HUES48 (cell line): ENCODE measurements around the gene PPIL6.

Source experiments
- H3K27ac ChIP-seq: one replicate; pipeline ENCODE4 v1.7.0; 2013; ENCODE audit warnings: low read depth, low read length, inconsistent platforms
- H3K27me3 ChIP-seq: 2 replicates; pipeline ENCODE4 v1.6.1; 2013; ENCODE audit warnings: mild to moderate bottlenecking, low read length; ENCODE audit not compliant: control insufficient read depth, insufficient read depth
- H3K36me3 ChIP-seq: 2 replicates; pipeline ENCODE4 v1.6.1; 2013; ENCODE audit warnings: low read length; ENCODE audit not compliant: control insufficient read depth, insufficient read depth
- H3K4me1 ChIP-seq: 2 replicates; pipeline ENCODE4 v1.6.1; 2013; ENCODE audit warnings: mild to moderate bottlenecking, low read length; ENCODE audit not compliant: control insufficient read depth, insufficient read depth
- H3K4me3 ChIP-seq: 2 replicates; pipeline ENCODE4 v1.5.1; 2013; ENCODE audit warnings: mild to moderate bottlenecking, low read depth, low read length
- H3K9ac ChIP-seq: 2 replicates; pipeline ENCODE4 v1.6.1; 2013; ENCODE audit warnings: mild to moderate bottlenecking, low read depth, low read length, moderate library complexity
- H3K9me3 ChIP-seq: 2 replicates; pipeline ENCODE4 v1.6.1; 2013; ENCODE audit warnings: low read length; ENCODE audit not compliant: control insufficient read depth, insufficient read depth

PPIL6 gene

GRCh38 chr6:109477725-109478124, 37.3 kb upstream of the PPIL6 start:
- H3K27ac ChIP-seq = peak overlapping the region; percentile 23
- H3K4me1 ChIP-seq = peaks cover 31% of the 10 kb centered on the region
- H3K9ac ChIP-seq = no peak overlapping the region
- no peaks in the 10 kb centered on the region for H3K9me3 ChIP-seq
- no peaks in the 10 kb centered on the region for H3K27me3 ChIP-seq
- H3K4me3 ChIP-seq = peak overlapping the region; percentile 54; the same call in 1 of the 2 replicates
- peaks cover 73% of the 10 kb centered on the region for H3K36me3 ChIP-seq

DNA sequence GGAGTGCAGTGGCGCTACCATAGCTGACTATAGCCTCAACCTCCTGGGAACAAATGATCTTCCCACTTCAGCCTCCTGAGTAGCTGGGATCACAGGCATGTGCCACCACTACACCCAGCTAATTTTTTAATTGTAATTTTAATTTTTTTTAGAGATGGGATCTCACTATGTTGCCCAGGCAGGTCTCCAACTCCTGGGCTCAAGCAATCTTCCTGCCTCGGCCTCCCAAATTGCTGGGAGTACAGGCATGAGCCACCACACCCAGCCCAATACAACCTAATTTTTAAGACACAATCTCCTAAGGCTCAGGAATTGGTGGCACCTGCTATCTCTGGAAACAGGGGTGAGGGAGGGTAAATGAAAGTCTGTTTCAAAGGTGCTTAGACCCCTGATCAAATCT, 36.8 kb upstream of the PPIL6 start:
- no peaks in the 10 kb centered on the region for H3K9me3 ChIP-seq
- no peak overlapping the region for H3K9ac ChIP-seq
- no peaks in the 10 kb centered on the region for H3K27me3 ChIP-seq
- peaks cover 31% of the 10 kb centered on the region for H3K4me1 ChIP-seq
- peaks cover 79% of the 10 kb centered on the region for H3K36me3 ChIP-seq
- H3K27ac ChIP-seq = no peak overlapping the region
- no peak overlapping the region for H3K4me3 ChIP-seq

DNA sequence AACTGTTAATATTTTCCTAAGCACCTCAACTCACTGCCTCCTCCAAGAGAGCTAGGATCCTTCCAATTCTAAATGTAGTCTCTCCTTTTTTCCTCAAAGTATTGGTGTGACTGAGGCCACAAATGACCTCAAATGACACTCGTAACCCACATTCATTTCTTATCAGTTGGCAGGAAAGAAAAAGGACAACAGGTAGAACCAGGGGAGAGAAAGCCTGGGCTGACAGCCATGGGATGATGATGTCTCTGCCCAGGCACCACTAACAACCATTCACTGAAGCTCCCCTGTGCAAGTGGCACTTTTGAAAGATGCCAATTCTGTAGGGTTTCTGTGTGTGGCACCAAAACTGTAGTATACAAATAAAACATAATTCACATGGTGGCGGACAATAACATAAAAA, 35.2 kb upstream of the PPIL6 start:
- H3K9me3 ChIP-seq = no peaks in the 10 kb centered on the region
- no peak overlapping the region for H3K4me3 ChIP-seq
- H3K27ac ChIP-seq = no peak overlapping the region
- peaks cover 81% of the 10 kb centered on the region for H3K36me3 ChIP-seq
- H3K9ac ChIP-seq = no peak overlapping the region
- H3K27me3 ChIP-seq = no peaks in the 10 kb centered on the region
- peaks cover 17% of the 10 kb centered on the region; the same call in 1 of the 2 replicates for H3K4me1 ChIP-seq

- no peaks in the 10 kb centered on the region for H3K9me3 ChIP-seq
- H3K4me1 ChIP-seq = peaks cover 12% of the 10 kb centered on the region; the same call in 1 of the 2 replicates
- no peak overlapping the region for H3K4me3 ChIP-seq
- no peak overlapping the region for H3K9ac ChIP-seq
- no peak overlapping the region for H3K27ac ChIP-seq
- no peaks in the 10 kb centered on the region for H3K27me3 ChIP-seq
- peaks cover 81% of the 10 kb centered on the region for H3K36me3 ChIP-seq
Measured at GRCh38 chr6:109474995-109475394, 34.6 kb upstream of the PPIL6 start.

DNA sequence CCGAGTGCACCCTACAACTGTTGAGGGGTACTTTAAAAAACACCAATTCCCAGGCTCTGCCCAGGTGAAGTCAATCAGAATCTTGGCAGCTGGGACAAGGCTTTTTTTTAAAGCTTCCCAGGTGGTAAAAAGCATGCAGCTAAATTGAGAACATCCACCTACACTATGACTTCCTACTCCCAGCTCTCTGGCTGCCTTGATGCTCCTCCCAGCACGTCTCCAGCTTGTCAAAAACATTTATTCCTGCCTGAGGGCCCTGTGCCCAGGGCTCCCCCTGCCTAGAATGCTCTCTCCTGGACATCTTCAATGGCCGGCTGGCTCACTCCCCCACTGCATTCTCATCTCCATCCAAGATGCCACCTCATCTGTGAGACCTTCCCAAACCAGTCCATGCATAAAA, 32.7 kb upstream of the PPIL6 start:
- no peak overlapping the region for H3K9ac ChIP-seq
- no peak overlapping the region for H3K4me3 ChIP-seq
- H3K27ac ChIP-seq = no peak overlapping the region
- peaks cover 6% of the 10 kb centered on the region; the same call in 1 of the 2 replicates for H3K4me1 ChIP-seq
- H3K9me3 ChIP-seq = no peaks in the 10 kb centered on the region
- H3K36me3 ChIP-seq = peaks cover 91% of the 10 kb centered on the region
- no peaks in the 10 kb centered on the region for H3K27me3 ChIP-seq

- no peaks in the 10 kb centered on the region for H3K9me3 ChIP-seq
- H3K27ac ChIP-seq = no peak overlapping the region
Measured at GRCh38 chr6:109472132-109472995, 31.9 kb upstream of the PPIL6 start.

GRCh38 chr6:109471105-109471810, 30.8 kb upstream of the PPIL6 start:
- Histone ChIP-seq H3K27ac (no peak overlapping the region), H3K9ac (no peak overlapping the region), H3K27me3 (no peaks in the 10 kb centered on the region), H3K4me1 (no peaks in the 10 kb centered on the region), H3K36me3 (peaks cover 100% of the 10 kb centered on the region), H3K4me3 (no peak overlapping the region), H3K9me3 (no peaks in the 10 kb centered on the region)

More at GRCh38 chr6:109472132-109472995, 31.9 kb upstream of the PPIL6 start:
- H3K36me3 ChIP-seq = peaks cover 97% of the 10 kb centered on the region
- no peak overlapping the region for H3K4me3 ChIP-seq
- 0 out of 2 replicates have a peak, but pooled peaks cover under 1% of the 10 kb centered on the region for H3K4me1 ChIP-seq
- no peak overlapping the region for H3K9ac ChIP-seq
- H3K27me3 ChIP-seq = no peaks in the 10 kb centered on the region

DNA sequence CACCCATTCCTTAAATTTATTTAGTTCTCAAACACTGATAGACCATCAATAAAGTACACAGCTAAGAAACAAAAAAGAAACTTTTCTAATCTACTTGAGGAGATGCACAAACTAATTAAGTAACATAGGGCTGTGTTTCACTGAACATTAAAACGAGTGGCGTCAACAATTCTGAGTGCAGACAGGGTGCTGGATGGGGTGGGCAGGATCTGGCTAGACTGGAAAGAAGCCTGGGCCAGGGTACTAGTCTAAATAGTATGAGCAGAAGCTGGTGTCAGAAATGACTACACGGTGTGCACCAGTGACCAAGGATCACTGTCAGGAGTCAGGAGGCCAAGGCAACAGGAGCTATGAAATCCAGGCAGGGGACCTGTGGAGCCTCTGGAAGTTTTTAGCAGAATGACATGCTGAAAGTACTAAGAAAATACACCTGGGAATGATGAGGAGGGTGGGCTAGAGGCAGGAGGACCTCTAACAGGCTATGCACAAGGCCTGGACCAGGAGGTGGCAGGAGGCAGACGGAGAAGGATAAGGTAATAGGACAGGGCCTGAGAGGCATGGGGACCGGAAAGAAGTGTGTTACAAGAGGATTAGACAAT, 29.3 kb upstream of the PPIL6 start:
- Histone ChIP-seq H3K27me3 (no peaks in the 10 kb centered on the region), H3K9me3 (no peaks in the 10 kb centered on the region), H3K4me3 (no peak overlapping the region), H3K36me3 (peaks cover 100% of the 10 kb centered on the region), H3K4me1 (no peaks in the 10 kb centered on the region), H3K27ac (no peak overlapping the region), H3K9ac (no peak overlapping the region)

- H3K36me3 ChIP-seq = peaks cover 99% of the 10 kb centered on the region
Measured at GRCh38 chr6:109467696-109468095, 27.3 kb upstream of the PPIL6 start.

DNA sequence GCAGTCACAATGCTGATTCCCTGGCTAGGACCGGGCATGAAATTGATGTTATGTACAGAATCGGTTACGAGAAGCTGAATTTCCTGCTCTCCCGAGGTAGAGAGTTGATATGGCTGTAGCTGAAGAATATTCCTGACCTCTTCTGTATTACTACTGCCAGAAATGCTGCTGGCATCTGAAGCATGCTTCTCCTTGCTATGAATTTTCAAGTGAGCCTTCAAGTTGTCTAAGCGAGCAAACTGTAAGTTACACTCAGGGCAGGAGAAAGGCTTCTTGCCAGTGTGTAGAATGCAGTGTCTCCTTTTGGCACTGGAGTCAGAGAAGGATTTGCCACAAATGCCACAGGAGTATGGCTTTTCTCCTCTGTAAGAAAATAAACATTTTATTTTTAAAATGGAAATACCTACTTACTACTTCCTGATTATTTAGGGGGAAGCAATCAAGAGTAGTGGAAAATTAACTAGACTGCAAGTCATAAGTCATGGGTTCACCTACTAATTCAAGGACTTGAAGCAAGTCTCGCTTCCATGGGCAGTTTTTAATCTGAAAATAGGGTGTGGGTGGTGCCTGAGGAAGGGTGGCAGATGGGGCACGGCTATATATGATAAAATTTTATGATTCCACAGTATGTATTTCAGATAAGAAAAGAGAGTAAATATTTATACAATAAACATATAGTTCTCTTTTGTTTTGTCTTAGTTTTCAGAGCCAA, 25.9 kb upstream of the PPIL6 start:
- H3K27me3 ChIP-seq = no peaks in the 10 kb centered on the region
- peaks cover 99% of the 10 kb centered on the region for H3K36me3 ChIP-seq
- no peak overlapping the region for H3K9ac ChIP-seq
- H3K9me3 ChIP-seq = no peaks in the 10 kb centered on the region
- H3K4me1 ChIP-seq = no peaks in the 10 kb centered on the region
- no peak overlapping the region for H3K4me3 ChIP-seq
- no peak overlapping the region for H3K27ac ChIP-seq

More at GRCh38 chr6:109467696-109468095, 27.3 kb upstream of the PPIL6 start:
- Histone ChIP-seq H3K4me3 (no peak overlapping the region), H3K9ac (no peak overlapping the region), H3K9me3 (no peaks in the 10 kb centered on the region), H3K27me3 (no peaks in the 10 kb centered on the region), H3K4me1 (no peaks in the 10 kb centered on the region), H3K27ac (no peak overlapping the region)
